ENCODE results near the gene CALHM1.

Gene CALHM1

DNA sequence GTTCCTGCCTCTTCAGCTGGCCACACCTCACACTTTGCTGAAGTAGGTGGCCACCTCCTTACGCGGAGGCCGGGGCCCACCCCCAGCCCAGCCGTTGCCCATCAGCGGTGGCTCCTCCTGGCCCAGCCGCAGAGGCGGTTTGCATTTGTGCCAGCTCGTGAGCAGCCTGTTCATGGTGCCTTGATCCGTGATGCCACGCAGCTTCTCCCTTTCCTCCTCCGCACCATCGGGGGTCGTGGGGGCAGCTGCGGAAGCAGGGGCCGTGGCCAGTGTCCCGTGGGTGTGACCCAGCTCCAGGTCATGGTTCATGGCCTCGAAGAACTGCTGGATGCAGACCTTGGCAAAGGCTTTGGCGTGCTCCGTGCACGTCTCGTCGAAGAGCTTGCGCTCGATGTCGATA is 3.5 kb downstream of the CALHM1 start:
- DNase-seq (ENCODE audit: low read depth) = no peak

DNA sequence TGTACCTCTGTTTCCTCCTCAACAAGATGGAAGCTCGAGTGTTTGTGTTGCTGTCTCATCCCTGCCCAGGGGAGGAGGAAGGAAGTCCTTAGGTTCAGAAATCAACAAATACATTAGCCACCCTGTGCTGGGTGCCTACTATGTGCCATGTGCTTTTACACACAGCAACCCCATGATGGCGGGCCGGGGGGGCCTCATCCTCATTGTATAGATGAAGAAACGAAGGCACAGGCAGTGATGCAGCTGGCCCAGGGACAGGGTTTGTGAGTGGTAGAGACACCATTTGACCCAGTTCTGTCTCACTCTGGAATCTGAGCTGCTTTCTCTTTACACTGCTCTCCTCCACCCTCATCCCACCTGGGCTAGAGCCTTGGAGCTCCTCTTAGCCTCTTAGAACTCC is 4.7 kb downstream of the CALHM1 start:
- no peak for DNase-seq (ENCODE audit: low read depth)

DNA sequence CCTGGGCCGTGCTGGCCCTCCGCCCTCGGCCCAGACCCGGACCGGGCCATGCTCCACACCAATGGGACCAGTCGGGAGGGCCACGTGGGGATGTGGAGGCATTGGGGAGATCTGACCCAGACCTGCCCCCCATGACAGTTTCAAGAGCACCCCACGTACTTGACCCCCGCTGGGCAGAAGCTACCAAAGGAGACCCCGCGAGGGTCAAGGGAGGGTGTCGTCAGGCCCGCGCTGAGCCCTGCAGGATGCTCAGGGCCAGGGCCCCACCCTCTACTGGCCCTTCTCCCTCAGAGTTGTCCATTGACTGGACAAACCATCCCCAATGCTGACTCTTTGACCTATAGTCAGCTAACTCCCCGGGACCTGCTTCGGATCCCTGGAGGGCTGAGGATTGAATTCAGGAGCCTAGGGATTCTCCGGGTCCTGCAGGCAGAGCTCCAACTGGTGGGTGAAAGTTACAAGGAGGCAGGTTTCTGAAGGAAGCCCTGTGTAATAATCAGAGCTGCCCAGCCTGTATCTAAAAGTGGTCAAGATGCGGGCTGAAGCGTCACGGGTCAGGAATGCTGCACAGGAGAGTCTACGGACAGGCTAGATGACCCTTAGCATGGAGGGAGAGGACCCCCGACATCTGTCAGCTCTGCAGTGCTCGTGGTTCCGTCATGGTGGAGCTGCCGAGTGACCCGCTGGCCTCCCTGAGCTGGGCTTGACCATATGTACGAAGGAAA is 6.0 kb downstream of the CALHM1 start:
- DNase-seq (ENCODE audit: low read depth) = no peak

DNA sequence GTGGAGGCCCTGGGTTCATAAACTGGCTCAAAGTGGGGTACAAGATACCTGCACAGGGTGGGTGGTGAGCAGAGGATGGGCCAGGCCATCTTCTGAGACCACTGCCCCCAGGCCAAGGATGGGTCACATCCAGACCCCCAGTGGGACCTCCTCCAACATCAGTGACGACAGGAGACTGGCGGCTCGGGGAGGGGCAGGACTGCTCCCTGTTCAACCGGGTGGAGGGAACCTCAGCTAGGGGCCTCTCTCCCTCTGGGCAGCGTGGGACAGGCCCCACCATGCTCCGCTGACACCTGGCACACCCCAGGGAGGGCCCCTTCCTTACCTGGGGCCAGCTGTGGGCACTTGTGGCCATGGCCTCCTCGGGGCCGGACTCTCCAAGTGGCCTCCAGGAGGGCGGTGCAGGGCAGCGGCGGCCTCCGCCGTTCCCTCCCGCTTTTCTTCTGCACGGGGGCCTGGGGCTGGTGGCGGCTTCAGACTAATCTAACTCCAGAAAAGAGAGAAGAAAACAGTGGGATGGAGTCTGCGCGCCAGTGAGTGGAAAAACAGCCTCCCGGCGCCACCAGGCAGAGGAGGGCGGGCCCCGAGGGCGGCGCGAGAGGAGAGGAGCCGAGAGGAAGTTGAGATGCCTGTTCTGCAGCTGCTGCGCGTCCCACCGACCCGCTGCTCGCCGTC is 6.7 kb downstream of the CALHM1 start, which contains the start of gene CALHM2:
TSS of gene CALHM2 (minus strand) at position 540 of the 675 bp plus-strand sequence. CDS start 2,429 bp downstream, outside the sequence.
- DNase-seq (ENCODE audit: low read depth) = peak; percentile 13

DNA sequence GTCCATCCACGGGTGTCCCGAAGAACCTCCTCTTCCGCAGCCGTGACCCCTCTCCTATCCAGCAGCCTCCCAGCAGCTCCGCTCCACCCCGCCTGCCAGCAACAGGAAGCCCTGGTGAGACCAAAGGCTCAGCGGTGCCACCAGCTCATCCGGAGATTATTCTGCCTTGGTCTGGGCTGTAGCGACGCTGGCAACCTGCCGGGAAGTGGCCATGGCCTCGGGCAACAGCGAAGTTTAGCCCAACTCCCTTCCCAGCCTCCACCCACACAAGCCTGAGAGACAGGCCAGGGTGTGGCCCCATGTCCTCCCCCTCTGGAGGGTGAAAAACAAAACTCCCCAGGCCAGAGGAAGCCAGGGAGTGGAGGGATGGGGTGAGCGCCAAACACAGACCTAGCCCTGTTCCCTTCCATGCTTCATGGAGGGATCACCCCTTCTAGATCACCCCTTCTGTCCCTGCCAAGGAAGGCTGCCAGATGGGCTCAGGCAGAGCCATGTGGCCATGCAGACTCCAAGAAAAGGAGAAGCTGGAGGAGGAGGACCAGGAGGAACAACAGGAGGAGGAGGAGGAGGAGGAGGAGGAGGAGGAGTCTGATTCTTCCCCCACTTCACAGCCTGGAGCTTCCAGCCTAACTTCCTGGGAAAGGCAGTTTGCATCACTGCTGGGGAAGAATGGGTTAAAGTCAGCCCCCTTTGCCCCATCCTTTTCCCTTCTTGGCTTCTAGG is 7.4 kb downstream of the CALHM1 start:
- DNase-seq (ENCODE audit: low read depth) = peak; percentile 51

DNA sequence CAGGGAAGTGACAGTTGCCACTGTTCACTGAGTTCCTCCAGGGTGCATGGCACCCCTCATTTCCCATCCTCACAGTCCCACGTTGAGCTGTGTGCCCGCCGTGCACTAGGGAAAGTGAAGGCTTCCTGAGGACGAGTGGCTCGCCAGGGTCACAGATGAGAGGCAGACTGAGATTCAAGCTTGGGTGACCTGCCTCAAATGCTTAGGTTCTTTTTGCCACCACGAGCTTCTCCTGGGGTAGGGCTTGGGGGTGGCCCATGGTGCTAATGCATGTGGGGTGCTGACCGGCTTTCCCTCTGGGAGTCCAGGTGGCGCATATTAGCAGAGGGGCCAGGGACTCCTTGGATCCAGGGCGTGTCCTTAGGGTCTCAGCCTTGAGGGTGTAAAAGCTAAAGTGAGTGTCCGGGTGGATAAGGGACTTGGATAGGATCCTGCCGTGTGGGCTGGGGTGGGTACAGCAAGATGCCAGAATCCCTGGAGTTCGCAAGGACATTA is 8.5 kb downstream of the CALHM1 start:
- DNase-seq (ENCODE audit: low read depth) = no peak

DNA sequence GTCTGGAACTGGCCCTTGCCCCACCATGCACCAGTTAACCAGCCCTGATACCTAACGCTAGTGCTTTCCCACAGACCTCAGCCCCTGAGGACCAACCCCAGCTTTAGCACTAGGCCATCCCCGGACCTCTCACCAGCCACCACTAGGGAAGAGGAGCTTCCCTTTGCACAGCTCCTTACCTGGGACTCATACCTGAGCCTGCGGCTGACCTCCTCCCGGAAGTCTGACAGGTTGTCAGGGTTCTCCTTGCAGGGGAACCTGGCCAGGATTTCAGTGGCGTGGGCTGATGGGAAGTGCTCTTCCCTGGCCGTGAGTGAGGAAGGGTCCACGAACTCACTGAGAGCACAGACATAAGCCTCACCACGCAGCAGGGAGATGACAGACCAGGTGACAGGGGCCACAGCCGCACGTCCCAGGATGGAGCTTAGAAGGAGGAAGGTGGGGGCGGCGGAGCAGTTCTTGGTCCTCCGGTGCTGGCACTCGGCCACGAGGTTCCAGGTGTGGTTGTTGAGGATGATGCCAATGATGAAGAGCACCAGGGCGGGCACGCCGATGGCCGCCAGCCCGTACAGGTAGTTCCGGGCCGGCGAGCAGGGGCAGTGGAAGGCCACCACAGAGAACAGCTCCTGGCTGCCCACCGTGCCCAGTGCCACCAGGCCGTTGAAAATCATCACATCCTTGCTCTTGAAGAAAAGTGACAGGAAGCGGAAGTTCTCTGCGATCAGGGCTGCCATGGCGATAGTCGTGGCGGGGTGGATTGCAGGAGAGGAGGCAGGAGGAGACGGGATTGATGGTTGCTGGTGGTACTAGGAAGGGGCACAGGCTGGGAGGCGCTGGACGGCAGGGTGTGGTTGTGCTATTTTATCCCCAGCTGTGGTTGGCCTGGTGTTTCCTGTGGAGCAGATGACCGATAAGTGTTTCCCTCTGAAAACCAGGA is 9.2 kb downstream of the CALHM1 start:
- DNase-seq (ENCODE audit: low read depth) = no peak

DNA sequence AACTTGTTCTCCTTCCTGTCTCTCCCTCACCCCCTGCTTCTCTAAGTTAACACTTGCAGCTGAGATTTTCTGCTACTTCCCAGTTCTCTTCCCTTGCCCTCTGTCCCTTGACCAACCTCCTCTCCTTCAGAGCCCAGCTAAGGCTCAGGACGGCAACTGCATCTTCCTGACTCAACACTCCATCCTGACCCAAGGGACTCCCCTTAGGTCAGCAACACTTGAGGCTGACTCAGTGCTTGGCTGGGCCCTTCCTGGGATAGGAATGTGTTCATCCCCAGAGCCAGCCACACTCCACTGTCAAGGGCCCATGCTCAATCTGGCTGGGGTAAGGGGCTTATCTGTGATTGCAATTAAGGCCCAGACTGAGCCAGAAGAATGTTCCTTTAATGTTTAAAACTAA is 10.0 kb downstream of the CALHM1 start:
- DNase-seq (ENCODE audit: low read depth) = peak; percentile 87

DNA sequence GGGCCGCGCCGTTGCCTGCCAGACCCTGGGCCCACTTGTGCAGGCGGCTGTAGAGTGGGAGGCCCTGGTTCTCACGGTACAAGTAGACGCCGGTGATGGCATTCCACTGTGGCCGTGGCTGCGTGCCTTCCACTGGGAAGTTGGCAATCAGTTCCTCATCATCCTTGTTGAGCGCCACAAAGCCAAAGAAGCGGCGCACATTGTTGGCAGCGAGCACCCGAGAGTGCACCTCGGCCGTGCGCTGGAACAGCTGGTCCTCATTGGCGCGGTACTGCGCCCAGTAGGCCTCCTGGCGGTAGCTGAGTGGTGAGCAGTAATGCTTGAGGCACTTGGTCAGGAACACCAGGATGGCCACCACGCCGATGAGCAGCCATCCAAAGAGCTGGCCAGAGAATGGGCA is 11.5 kb downstream of the CALHM1 start:
- DNase-seq (ENCODE audit: low read depth) = no peak

DNA sequence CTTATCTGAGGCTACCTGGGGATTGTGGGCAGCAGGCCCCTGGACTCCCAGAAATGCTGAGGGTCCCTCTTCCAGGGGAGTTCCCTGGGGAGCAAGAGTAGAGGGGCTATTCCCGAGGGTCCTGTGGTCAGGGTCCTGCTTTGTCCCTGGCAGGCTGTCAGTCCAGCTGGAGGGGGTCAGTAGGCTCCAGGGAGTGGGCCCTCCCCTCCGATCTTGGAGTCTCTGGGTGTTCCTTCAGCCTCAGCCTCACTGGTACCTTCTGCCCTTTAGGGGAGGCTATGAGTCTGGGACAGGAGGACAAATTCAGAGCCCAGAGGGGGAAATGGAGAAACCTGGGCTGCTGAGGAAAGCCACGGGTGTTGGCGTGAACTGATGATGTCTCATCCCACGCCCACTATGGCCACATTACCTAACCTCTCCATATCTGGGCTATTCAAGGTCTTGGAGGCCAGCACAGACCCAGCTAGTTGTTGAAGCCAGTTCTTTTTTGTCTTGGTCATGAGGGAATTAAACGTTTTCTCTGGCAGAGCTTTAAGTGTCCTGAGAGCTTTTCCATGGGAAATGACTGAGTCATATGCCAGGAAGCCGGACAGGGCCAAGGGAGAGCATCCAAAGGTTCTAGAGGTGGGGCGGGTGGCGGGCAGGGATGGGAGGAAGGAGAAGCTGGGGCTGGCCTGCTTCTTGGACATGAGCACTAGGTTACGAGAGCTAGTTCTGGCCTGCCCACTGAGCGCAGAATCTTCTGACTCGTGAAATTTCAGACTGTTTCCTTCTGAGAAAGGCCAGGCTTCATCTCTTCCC is 12.7 kb downstream of the CALHM1 start:
- DNase-seq (ENCODE audit: low read depth) = peak; percentile 93

DNA sequence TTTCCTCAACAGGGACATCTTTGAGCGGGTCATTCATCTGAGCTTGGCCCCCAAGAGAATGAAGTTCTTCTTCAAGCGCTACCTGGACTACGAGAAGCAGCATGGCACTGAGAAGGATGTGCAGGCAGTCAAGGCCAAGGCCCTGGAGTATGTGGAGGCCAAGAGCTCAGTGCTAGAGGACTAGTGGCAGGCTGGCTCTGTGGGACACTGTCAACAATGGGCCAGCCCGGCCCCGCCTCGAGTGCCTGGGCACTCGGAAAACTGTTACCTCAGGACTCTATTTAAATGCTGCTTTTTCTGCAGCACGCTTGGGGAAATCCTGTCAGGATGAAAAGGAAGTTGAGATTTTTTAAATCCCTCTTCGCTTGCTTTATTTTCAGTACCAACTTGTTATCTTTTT is 13.3 kb downstream of the CALHM1 start:
- no peak for DNase-seq (ENCODE audit: low read depth)

DNA sequence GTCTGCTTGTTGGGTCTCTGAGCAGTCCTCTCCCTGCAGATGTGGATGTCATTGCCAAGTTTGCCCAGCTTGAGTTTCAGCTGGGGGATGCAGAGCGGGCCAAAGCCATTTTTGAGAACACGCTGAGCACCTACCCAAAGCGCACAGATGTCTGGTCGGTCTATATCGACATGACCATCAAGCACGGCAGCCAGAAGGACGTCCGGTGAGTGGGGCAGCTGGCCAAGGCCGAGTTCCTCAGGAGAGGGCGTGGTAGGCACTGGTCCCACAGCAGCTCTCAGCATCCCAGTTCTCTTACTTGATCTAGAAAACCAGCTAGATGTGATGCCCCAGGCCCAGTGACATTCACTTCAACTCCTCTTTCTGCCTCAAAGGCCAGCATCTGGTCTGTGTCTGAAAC is 14.2 kb downstream of the CALHM1 start:
- no peak for DNase-seq (ENCODE audit: low read depth)

DNA sequence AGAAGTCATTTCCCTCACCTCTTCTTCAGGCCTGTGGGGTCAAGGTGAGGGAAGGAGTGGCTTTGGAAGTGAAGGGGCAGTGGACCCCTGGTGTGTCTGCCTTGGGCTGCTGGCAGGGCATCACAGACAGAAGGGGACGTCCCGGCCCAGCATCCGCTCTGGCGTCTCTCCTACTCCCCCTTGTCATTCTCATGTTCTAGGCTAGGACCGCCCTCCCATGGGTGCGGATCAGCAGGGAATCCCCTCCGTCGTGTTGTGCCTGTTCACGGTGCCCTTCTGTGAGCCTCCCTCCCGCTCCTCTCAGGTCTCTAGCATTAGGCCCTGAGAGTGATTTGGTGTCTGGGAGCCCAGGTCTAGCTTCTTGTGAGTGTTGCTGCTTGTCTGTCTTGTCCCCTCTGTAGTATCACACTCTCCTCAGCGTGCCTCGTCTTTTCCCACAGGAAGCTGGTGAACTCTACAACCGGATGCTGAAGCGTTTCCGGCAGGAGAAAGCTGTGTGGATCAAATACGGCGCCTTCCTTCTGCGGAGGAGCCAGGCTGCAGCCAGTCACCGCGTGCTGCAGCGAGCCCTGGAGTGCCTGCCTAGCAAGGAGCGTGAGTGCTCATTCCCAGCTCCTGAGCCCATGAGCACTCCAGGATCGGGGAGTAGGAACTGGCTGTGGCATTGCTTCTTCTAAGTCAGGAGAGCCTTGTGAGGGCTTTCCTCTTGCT is 15.1 kb downstream of the CALHM1 start:
- no peak for DNase-seq (ENCODE audit: low read depth)

DNA sequence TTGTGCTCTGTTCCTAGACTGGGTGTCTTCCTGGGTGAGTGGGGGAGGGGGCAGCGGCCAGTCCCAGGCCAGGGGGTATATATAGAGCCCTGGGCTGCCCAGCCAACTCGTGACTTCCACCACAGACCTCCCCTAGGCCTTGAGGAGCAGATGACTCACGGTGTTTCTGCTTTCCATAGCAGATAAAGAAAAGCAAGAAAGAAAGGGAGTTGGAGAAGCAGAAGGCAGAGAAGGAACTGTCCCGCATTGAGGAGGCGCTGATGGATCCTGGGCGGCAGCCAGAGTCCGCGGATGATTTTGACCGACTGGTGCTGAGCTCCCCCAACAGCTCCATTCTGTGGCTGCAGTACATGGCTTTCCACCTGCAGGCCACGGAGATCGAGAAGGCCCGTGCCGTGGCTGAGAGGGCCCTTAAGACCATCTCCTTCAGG is 16.7 kb downstream of the CALHM1 start:
- no peak for DNase-seq (ENCODE audit: low read depth)

DNA sequence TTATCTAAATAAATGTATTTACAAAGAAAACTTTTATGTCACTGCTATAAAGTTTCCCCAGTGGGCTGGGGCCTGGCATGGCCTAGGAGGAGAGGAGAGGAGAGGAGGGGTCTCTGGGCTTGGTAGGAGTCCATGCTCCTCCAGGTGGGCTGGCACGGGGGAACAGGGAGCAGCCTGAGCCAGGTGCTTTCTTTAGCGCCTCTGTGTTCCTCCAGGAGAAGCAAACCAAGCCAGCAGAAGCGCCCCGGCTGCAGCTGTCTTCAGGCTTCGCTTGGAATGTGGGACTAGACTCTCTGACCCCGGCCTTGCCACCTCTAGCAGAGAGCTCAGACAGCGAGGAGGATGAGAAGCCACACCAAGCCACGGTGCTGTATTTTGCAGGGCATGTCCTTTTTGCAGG is 17.1 kb downstream of the CALHM1 start:
- DNase-seq (ENCODE audit: low read depth) = no peak

DNA sequence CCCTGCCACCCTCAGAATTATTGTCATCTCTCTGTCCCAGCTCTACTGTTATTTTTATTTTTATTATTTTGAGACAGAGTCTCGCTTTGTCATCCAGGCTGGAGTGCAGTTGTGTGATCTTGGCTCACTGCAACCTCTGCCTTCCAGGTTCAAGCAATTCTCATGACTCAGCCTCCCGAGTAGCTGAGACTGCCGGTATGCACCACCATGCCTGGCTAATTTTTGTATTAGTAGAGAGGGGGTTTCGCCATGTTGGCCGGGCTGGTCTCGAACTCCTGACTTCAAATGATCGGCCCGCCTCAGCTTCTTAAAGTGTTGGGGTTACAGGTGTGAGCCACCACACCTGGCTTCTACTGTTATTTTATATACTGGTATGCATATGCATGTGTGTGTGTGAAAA is 17.5 kb downstream of the CALHM1 start:
- no peak for DNase-seq (ENCODE audit: low read depth)

DNA sequence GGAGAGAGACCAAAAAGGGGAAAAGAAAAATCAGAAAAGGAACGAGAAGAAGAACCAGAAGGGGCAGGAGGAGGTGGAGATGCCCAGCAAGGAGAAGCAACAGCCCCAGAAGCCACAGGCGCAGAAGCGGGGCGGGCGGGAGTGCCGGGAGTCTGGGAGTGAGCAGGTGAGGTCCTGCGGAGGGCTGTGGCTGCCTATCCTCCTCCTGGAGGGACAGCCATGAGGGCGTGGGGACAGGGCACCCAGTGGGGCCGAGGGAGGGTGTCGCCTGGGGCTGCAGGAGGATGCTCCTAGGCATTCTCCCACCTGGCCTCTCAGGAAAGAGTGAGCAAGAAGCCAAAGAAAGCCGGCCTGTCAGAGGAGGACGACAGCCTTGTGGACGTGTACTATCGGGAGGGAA is 18.3 kb downstream of the CALHM1 start:
- no peak for DNase-seq (ENCODE audit: low read depth)

DNA sequence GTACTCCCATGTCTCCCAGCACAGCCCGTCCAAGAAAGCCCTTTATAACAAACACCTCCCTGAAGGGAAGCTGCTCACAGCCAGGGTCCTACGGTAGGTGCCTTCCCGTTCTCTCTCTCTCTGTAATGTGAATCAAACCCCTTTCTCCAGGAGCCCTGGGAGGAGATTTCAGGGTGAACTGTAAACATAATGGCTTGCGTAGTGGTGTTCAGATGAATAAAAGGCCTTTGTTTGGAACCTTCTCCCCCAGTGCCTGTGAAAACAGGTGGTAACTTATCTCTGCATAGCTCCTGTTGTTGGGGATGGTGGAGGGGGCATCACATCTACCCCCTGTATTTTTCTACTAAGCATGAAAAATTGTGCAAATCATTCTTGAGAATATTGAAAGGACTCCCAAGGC is 18.9 kb downstream of the CALHM1 start:
- no peak for DNase-seq (ENCODE audit: low read depth)

DNA sequence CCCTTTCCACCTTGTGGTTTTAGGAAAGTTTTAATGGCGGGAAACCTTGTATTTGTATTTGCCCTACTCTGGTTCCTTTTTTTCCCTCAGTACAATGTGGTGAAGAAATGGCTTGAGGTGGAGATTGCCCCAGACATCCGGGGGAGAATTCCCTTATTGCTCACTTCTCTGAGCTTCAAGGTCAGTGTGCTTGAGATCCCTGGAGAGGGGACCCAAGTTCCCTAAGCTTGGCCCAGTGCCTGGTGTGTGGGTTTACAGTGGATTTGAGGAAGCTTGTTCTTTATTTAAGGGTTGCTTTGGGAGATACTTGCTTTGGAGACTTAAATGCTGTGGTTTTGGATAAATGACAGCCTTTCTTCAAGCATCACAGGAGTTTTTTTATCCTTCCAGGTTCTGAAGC is 24.8 kb downstream of the CALHM1 start:
- DNase-seq (ENCODE audit: low read depth) = no peak

DNA sequence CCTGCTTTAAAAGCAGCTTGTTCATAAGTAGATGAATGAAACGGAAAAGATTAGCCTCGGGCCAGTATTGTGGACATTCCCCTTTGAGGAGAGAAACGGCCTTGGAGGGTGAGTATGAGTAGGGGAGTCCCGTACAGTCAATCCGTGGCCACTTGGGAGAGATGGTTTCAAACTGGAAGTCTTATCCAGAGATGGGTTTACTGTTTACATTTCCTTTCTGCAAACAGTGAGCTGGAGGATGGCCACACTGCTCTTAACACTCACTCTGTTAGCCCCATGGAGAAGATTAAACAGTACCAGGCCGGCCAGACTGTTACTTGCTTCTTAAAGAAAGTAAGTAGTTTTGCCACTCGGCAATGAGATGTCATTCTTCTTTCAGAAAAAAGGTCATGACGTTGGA is 26.8 kb downstream of the CALHM1 start:
- no peak for DNase-seq (ENCODE audit: low read depth)

Measured in GM04504 (cell line).